BLaER1 treated with 17β-estradiol and CSF1 and Interleukin-3, amounts not matched to agents 10 nM and 100 nM (cell line): ENCODE results near the gene ASIC2.

Experiments used
- H3K27ac ChIP-seq, 11 experiments: shearing (Covaris generic); formaldehyde crosslinking; 2 replicates each; pipeline ENCODE4 v1.8.1; 2022
- H3K27me3 ChIP-seq, 11 experiments: shearing (Covaris generic); formaldehyde crosslinking; 2 replicates each; pipeline ENCODE4 v1.8.1; 2022
- H3K36me3 ChIP-seq, 11 experiments: shearing (Covaris generic); formaldehyde crosslinking; 2 replicates each; pipeline ENCODE4 v1.8.1; 2022
- H3K4me1 ChIP-seq, 10 experiments: shearing (Covaris generic); formaldehyde crosslinking; 2 replicates each; pipeline ENCODE4 v1.8.1; 2022
- H3K4me2 ChIP-seq, 11 experiments: shearing (Covaris generic); formaldehyde crosslinking; 2 replicates each; pipeline ENCODE4 v1.8.1; 2022
- H3K4me3 ChIP-seq, 10 experiments: shearing (Covaris generic); formaldehyde crosslinking; 2 replicates each; pipeline ENCODE4 v1.8.1; 2022
- H3K9ac ChIP-seq, 11 experiments: shearing (Covaris generic); formaldehyde crosslinking; 2 replicates each; pipeline ENCODE4 v1.8.1; 2022
- H3K9me3 ChIP-seq, 11 experiments: shearing (Covaris generic); formaldehyde crosslinking; replicated peaks in 1 of 11; 2 replicates each; pipeline ENCODE4 v1.8.1; 2022
- H4K20me1 ChIP-seq, 11 experiments: shearing (Covaris generic); formaldehyde crosslinking; 2 replicates each; pipeline ENCODE4 v1.8.1; 2022
- Cebpa-rat ChIP-seq, 11 experiments: shearing (Covaris generic); IDR thresholded peaks; 2 replicates each; pipeline ENCODE4 v1.8.1; 2022

Gene ASIC2

DNA sequence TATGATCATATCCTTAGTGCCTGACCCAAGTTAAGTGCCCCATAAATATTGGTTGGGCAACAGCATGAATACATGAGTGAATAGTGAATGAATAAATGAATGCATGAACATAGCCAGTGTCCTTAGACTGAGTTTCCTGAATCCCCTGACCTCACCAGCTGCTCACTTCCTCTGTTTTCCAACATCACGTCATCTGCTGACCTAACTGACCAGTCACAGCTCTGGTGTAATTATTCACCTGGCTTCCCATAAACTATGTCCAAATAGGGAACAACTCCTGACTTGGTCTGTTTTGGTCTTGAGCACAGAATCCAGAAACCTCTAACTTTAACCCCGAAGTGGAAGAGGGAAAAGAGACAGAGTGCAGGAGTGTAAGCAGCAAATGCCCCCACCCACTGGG lies 83.4 kb downstream of the ASIC2 start:
- no peaks in the 10 kb centered on the region for H4K20me1 ChIP-seq
- H3K4me2 ChIP-seq = peak overlapping the region in 2 of 11 experiments; percentile 6 to 47; a peak in 3 of 22 replicates
- no peak overlapping the region for H3K9ac ChIP-seq
- no peak for TF ChIP-seq Cebpa-rat (IDR thresholded peaks at IDR 0.05)
- no peaks in the 10 kb centered on the region for H3K36me3 ChIP-seq
- H3K27ac ChIP-seq = 0 out of 22 replicates have a peak overlapping the region, but pooled peaks of 1 of the 11 experiments have one; percentile 12
- H3K9me3 ChIP-seq = no peaks in the 10 kb centered on the region
- H3K4me1 ChIP-seq = peaks cover 0 to 16% (median 0%) of the 10 kb centered on the region in 10 experiments; a peak in 4 of 20 replicates
- no peak overlapping the region for H3K4me3 ChIP-seq
- no peaks in the 10 kb centered on the region for H3K27me3 ChIP-seq

GRCh38 chr17:33207231-33207630 lies 85.9 kb downstream of the ASIC2 start:
- Histone ChIP-seq H3K27me3 (no peaks in the 10 kb centered on the region), H3K4me3 (no peak overlapping the region), H3K27ac (no peak overlapping the region), H3K4me1 (peaks cover 0 to 16% (median 0%) of the 10 kb centered on the region in 10 experiments; a peak in 4 of 20 replicates), H3K9ac (no peak overlapping the region), H4K20me1 (no peaks in the 10 kb centered on the region), H3K4me2 (no peak overlapping the region), H3K36me3 (no peaks in the 10 kb centered on the region), H3K9me3 (no peaks in the 10 kb centered on the region)
- TF ChIP-seq Cebpa-rat (IDR thresholded peaks at IDR 0.05) = no peak

DNA sequence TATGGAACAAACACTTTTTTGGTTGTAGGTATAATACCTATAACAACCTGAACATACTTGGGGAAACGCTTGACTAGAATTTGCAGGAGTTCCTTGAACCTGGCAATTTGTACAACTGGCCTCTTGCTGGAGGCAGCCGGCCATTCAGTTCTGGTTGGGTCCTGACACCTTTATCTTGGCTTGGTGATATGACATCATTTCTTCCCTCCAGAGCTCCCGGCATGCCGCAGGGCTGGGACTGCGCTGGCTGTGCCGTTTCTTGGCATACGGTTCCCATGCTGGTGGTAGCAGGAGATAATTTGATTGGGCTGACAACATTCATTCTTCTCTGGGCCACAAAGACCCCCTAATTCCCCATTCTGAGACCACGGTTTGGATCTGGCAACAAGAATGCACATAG lies 87.5 kb downstream of the ASIC2 start:
- TF ChIP-seq Cebpa-rat (IDR thresholded peaks at IDR 0.05) = no peak
- peaks cover 0 to 13% (median 0%) of the 10 kb centered on the region in 10 experiments; a peak in 4 of 20 replicates for H3K4me1 ChIP-seq
- H3K9me3 ChIP-seq = no peaks in the 10 kb centered on the region
- no peaks in the 10 kb centered on the region for H3K27me3 ChIP-seq
- no peaks in the 10 kb centered on the region for H3K36me3 ChIP-seq
- H3K27ac ChIP-seq = no peak overlapping the region
- no peak overlapping the region for H3K4me2 ChIP-seq
- H4K20me1 ChIP-seq = no peaks in the 10 kb centered on the region
- H3K4me3 ChIP-seq = no peak overlapping the region
- H3K9ac ChIP-seq = no peak overlapping the region

DNA sequence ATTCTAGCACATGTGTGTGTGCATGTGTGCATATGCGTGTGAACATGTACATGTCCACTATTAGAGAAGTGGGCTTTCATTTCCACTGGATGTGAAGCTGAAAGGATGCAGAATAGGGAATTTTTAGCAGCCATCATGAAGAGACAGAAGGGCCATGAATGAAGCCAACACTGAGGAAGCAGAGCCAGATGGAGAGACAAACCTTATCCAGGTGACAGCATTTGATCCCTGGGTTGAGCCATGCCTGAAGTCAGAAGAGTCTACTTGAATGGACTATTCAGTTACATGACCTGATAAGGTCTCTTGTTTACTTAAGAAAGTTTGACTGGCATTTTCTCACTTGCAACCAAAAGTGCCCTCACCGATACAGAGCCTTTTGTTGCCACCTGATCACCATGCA lies 88.4 kb downstream of the ASIC2 start:
- Histone ChIP-seq H3K9me3 (no peaks in the 10 kb centered on the region), H3K27ac (no peak overlapping the region), H3K4me3 (no peak overlapping the region), H3K36me3 (no peaks in the 10 kb centered on the region), H3K9ac (no peak overlapping the region), H3K27me3 (no peaks in the 10 kb centered on the region), H3K4me1 (peaks cover 0 to 6% (median 0%) of the 10 kb centered on the region in 10 experiments; a peak in 4 of 20 replicates), H4K20me1 (no peaks in the 10 kb centered on the region; a peak in 1 of 22 replicates), H3K4me2 (no peak overlapping the region)
- TF ChIP-seq Cebpa-rat (IDR thresholded peaks at IDR 0.05) = no peak

GRCh38 chr17:33204156-33204555 lies 88.9 kb downstream of the ASIC2 start:
- Histone ChIP-seq H3K9me3 (no peaks in the 10 kb centered on the region), H4K20me1 (no peaks in the 10 kb centered on the region; a peak in 1 of 22 replicates), H3K4me2 (no peak overlapping the region), H3K9ac (no peak overlapping the region), H3K4me1 (peaks cover 0 to under 1% (median 0%) of the 10 kb centered on the region in 10 experiments; a peak in 2 of 20 replicates), H3K4me3 (no peak overlapping the region), H3K36me3 (no peaks in the 10 kb centered on the region), H3K27ac (no peak overlapping the region), H3K27me3 (no peaks in the 10 kb centered on the region)
- no peak for TF ChIP-seq Cebpa-rat (IDR thresholded peaks at IDR 0.05)

- Histone ChIP-seq H3K27me3 (no peaks in the 10 kb centered on the region), H3K4me3 (no peak overlapping the region), H3K4me1 (peaks cover 0 to 4% (median 0%) of the 10 kb centered on the region in 10 experiments; a peak in 1 of 20 replicates), H4K20me1 (no peaks in the 10 kb centered on the region; a peak in 1 of 22 replicates), H3K27ac (no peak overlapping the region), H3K9me3 (no peaks in the 10 kb centered on the region), H3K9ac (no peak overlapping the region), H3K36me3 (no peaks in the 10 kb centered on the region), H3K4me2 (no peak overlapping the region)
- TF ChIP-seq Cebpa-rat (IDR thresholded peaks at IDR 0.05) = no peak
These were observed 90.1 kb downstream of the ASIC2 start for GRCh38 chr17:33202796-33203495.

DNA sequence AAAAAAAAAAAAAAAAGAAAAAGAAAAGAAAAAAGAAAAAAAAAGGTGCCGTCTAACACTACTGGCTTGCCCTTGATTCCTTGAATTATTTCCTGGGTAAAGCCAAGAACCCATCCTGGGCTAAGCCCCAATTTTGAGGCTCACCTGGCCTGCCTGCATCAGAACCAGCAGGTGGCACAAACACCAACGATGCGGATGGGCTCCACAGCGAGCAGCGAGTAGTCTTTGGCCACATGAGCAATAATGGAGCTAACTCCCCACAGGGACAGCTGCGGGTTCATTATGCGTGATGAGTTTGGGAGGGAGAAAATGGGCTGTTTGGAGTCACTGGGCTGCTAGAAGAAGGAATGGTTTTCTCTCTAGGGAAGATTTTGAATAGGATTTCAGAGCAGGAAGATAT lies 91.1 kb downstream of the ASIC2 start:
- TF ChIP-seq Cebpa-rat (IDR thresholded peaks at IDR 0.05) = no peak
- Histone ChIP-seq H3K36me3 (no peaks in the 10 kb centered on the region), H3K4me1 (peaks cover 0 to 4% (median 0%) of the 10 kb centered on the region in 10 experiments; a peak in 1 of 20 replicates)

GRCh38 chr17:33201283-33201682 lies 91.8 kb downstream of the ASIC2 start:
- H3K27ac ChIP-seq = no peak overlapping the region
- no peak overlapping the region for H3K4me2 ChIP-seq
- no peaks in the 10 kb centered on the region for H3K9me3 ChIP-seq
- H3K4me1 ChIP-seq = peaks cover 0 to 4% (median 0%) of the 10 kb centered on the region in 10 experiments; a peak in 1 of 20 replicates
- no peak overlapping the region for H3K9ac ChIP-seq
- H3K4me3 ChIP-seq = no peak overlapping the region
- H3K27me3 ChIP-seq = no peaks in the 10 kb centered on the region
- no peak for TF ChIP-seq Cebpa-rat (IDR thresholded peaks at IDR 0.05)
- no peaks in the 10 kb centered on the region for H3K36me3 ChIP-seq
- no peaks in the 10 kb centered on the region; a peak in 1 of 22 replicates for H4K20me1 ChIP-seq

More for the DNA sequence above, 91.1 kb downstream of the ASIC2 start:
- H3K27ac ChIP-seq = no peak overlapping the region
- no peaks in the 10 kb centered on the region for H3K27me3 ChIP-seq
- H3K9me3 ChIP-seq = no peaks in the 10 kb centered on the region
- H3K4me2 ChIP-seq = no peak overlapping the region
- no peaks in the 10 kb centered on the region; a peak in 1 of 22 replicates for H4K20me1 ChIP-seq
- no peak overlapping the region for H3K9ac ChIP-seq
- no peak overlapping the region for H3K4me3 ChIP-seq

GRCh38 chr17:33200587-33200986 lies 92.5 kb downstream of the ASIC2 start:
- H3K9ac ChIP-seq = no peak overlapping the region
- H3K27me3 ChIP-seq = no peaks in the 10 kb centered on the region
- H3K9me3 ChIP-seq = no peaks in the 10 kb centered on the region
- H3K4me2 ChIP-seq = no peak overlapping the region
- no peak for TF ChIP-seq Cebpa-rat (IDR thresholded peaks at IDR 0.05)
- no peak overlapping the region for H3K27ac ChIP-seq
- H3K36me3 ChIP-seq = no peaks in the 10 kb centered on the region
- no peak overlapping the region for H3K4me3 ChIP-seq
- no peaks in the 10 kb centered on the region; a peak in 1 of 22 replicates for H4K20me1 ChIP-seq
- H3K4me1 ChIP-seq = peaks cover 0 to 4% (median 0%) of the 10 kb centered on the region in 10 experiments; a peak in 1 of 20 replicates
